GM18505 (cell line): ENCODE measurements around the gene FDXR.
A peak's percentile ranks its signal among the peaks of the same experiment; 100 is the strongest.
"Not testable (repeated sequence)": the region's sequence is repeated elsewhere in the genome, so short reads cannot be mapped to it uniquely, and the experiment has no call there.

Experiments used
- ATAC-seq: cut with Tn5 transposase; IDR thresholded peaks from one replicate; pipeline ENCODE4 v1.9.1; 2021; ENCODE audit not compliant: unreplicated experiment
- POLR2A ChIP-seq: IDR thresholded peaks from 4 replicates; pipeline ENCODE4 v1.6.1; 2011; ENCODE audit warnings: borderline replicate concordance; ENCODE audit not compliant: insufficient read depth, insufficient read length; ENCODE audit errors: extremely low read depth

FDXR gene, protein sequence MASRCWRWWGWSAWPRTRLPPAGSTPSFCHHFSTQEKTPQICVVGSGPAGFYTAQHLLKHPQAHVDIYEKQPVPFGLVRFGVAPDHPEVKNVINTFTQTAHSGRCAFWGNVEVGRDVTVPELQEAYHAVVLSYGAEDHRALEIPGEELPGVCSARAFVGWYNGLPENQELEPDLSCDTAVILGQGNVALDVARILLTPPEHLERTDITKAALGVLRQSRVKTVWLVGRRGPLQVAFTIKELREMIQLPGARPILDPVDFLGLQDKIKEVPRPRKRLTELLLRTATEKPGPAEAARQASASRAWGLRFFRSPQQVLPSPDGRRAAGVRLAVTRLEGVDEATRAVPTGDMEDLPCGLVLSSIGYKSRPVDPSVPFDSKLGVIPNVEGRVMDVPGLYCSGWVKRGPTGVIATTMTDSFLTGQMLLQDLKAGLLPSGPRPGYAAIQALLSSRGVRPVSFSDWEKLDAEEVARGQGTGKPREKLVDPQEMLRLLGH

DNA sequence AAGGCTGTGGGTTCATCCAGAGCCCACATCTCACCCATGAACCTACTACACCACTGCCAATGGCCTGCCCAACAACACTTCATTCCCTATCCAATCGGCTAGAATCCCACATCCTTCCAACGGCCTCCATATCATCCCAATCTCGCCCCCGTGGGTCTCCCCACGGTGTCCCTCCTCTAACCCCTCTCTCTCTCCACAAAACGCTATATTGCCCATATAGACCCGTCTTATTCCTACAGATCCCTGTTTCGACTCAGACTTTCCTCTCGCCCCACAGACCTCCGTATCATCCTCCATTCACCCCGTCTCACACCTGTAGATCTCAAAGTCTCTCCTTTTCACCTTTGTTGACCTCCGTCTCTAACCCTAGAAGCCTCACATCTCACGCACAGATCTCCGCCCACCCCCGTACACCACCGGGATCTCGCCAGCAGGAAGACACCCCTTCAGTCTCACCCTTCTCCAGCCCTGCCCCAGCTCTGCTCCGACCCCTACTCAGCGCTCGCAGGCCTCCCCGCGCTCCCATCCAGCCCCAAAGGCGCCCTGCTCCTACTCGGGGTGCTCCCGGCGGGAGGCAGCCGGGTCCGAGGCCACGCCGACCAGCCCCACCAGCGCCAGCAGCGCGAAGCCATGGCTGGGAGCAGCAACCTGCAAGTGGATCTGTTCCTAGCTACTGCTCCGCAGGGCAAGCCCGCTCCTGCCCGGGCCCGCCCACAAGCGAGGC is at the start of gene FDXR:
FDXR (minus strand) TSS at position 682 of the 724 bp plus-strand sequence; CDS start at position 632, 50 bp downstream.
- peak; percentile 71 for TF ChIP-seq POLR2A
- ATAC-seq, result peak; percentile 23

DNA sequence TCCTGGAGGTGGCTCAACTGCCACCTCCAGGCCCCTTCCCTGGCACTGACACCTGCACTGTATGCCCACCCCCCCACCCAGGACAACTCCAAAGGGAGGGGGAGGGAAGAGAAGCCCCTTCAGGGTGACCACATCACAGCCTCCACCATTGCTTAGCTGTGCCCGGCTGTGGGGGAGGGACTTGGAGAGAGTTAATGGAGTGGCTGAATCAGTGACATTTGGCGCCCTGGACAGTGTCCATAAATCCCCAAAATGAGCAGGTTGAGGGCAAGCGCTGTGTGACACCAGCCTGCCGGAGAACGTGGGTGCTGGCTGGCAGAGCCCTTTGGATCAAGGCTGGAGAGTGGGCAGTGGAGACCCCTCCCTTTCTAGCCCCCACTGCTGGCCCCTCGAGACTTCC is 49.4 kb upstream of the FDXR start:
- TF ChIP-seq POLR2A, result no peak
- no peak for ATAC-seq

DNA sequence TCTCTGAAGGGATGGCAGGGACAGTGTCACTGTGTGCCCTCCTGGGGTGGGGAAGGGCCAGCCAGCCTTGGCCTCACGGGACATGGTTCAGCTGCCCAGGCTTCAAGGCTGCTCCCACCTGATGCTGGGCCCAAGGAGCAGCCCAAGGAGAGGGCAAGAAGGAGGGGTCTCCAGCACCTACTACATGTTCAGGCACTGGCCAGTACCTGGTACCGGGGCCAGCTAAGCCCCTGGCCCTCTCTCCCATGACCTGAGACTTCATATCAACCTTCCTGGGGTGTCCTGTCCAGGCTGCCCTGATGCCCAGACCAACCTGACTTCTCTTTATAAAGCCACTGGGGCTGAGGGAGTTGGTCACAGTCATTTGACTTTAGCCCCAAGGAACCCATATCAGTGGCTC is 49.0 kb upstream of the FDXR start:
- no peak for ATAC-seq
- no peak for TF ChIP-seq POLR2A

DNA sequence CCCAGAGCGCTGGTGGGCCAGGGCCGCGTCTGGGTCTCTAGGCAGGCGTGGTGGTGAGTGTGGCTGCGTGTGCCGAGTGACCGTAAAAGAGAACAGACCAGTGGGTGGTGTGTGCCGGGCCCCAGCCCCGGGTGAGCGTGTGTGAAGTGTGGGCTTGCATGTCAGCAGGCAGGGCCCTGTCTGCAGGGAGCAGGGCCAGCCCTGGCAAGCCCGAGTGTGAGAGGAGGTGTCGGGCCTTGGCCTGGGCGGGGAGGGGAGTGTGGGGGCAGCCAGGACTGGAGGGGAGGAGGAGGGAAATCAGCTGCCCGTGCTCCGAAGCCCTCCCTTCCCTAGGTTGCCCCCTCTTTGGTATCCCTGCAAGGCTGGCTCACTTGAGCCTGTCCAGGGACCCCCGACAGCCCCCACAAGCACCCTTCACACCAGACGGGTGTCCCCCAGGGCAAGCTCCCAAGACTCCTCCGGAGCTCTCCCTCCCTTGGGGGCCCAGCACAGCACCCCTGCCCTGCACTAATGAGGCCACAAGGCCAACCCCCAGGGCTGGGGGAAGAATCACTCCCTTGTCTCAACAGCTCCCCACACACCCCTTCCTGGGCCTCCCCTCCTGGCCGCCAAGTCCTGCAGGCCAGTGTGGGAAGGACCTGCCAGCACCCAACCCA is 48.4 kb upstream of the FDXR start:
- no peak for ATAC-seq
- no peak for TF ChIP-seq POLR2A

DNA sequence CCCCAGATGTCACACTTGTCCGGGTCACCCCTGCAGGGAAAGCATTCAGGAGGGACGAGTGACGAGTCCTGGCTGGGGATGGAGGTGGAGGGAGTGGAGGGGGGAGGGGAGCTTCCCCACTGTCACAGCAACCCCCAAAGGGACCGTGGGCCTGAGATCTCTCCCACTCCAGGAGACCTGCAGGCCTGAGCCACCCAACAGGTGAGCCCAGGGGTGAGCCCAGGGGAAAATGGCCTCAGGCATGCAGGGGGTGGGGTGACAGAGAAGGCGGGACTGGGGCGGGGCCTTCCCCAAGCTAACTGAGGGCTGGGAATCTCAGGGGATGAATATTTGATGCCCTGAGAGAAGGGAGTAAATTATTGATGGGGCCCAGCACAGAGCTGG is 47.8 kb upstream of the FDXR start:
- no peak for TF ChIP-seq POLR2A
- no peak for ATAC-seq

DNA sequence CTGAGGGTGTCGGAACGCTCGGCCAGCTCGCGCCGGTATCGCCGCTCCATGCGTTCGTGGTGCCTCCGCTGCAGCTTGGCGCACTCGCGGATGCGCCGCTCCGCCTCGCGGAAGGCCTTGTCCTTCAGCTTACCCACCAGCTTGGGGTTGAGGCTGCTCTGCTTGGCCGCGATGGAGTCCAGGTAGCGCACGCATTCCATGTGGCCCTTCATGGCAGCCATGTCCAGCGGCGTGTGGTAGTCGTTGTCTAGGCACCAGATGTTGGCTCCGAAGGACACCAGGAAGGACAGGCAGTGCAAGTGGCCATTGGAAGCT is 47.5 kb upstream of the FDXR start:
- no peak for TF ChIP-seq POLR2A
- ATAC-seq, result no peak

DNA sequence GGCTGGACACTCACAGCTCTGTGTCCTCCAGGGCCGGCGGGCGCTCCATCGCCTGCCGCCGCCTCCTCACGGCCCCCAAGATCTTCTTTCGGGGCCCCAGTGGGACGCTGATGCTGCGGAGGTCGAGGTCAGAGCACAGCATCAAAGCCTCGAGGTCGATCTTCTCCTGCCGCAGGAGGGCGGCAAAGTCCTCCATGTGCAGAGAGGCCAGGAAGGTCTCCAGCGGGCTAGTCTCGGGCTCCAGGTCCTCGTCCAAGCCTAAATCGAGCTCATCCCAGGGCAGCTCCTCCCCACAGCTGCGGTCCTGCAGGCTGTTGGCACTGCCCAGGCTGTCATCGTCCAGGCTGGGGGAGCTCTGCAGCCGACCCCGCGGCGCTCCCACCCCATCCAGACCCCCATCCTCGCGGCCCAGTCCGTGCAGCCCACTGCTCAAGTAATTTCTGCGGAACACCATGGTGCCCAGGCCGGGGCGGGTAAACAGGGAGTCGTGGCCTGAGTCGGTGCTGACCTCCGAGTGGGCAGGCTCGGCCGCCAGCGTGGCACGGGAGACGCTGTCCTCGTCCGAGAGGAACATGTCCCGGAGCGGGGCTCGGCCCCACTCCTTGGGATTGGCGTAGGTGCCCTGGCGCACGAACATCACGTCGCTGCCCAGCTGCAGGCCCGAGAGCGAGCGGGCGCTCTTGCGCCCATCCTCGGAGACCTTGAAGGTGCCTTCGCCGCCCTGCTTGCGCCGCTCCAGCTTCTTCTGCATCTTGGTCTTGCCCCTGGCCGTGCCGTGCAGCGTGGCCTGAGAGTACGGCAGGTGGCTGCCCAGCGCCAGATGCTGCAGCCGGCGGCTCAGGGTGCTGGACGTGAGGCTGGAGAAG is 46.9 kb upstream of the FDXR start:
- no peak for ATAC-seq
- no peak for TF ChIP-seq POLR2A

DNA sequence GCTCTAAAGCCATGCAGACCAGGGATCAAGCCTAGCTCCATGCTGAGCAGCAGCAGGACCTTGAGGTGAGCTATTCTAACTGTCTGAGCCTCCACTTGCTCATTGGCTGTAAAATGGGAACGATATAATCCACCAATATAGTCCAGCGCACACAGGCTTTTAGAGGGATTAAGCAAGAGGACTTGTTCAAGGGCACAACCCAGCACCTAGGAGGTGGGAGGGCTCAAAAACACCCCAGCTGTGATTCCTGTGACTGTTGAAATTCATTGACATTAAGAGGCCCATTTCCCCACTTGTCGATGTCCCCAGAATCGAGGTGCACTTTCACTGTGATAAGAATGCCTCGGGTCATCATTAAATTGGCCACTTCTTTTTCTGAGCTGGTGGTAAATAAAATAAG is 46.1 kb upstream of the FDXR start:
- no peak for TF ChIP-seq POLR2A
- no peak for ATAC-seq

DNA sequence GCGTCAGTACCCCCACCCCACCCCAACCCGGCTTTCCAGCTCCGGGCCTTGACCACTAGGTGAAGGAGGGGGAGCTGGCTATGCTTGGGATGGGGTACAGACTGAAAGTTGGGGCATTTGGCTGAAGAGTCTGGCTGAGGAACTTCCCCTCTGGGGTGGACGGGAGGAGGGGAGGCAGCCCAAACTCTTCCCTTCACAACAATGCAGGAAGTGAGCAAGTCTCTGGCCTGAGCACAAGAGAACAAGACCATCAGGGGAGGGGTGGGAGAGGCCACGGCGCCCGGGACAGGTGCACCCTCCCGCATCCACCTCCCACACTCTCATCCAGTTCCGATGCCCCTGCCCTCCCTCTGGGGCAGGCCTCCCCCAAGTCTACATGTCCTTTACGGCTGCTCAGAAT is 44.6 kb upstream of the FDXR start:
- TF ChIP-seq POLR2A, result no peak
- ATAC-seq, result no peak

DNA sequence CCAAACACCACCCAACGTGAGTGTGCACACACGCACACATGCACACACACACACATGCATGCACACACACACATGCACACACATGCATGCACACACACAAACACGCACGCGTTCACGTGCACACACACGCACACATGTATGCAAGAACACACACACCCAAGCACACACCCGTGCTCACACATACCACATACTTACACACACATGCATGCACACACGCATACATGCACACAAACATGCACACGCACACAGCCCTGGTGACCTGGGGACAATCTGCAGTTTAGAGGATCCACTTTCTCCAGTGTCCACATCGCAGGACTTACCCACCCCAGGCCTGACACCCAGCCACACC is 44.0 kb upstream of the FDXR start:
- TF ChIP-seq POLR2A, result no peak
- no peak for ATAC-seq

DNA sequence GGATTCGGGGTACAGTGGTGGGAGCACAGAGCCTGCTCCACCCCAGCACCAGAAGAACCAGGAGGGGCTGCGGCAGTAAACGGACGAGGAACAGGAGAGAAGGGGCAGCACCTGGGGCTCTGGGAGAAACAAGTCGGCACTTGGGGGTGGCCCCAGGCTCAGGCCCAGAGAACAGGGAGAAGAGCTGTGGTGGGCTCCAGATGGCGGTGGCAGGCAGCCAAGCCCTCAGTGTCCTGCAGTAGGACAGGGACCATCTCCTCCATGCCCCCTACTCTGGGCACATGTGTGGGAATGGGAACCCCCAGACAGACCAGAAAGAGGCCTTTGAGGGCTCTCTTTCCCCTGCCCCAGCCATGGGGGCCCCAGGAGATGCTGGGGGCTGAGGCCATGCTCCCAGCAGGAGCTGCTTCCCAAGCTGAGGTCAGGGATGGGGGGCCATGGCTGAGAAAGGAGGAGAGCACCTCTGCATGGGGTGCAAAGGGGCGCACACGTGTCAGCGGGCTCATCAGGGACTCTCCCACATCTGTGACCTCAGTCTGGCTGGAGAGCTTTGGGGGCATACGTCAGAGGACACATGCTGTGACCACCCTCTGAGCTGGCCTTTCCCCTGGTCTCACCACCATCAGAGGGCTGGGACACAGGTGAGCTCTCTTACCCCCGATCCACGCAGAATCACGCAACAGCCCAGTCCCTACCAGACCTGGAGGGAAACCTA is 43.5 kb upstream of the FDXR start:
- no peak for TF ChIP-seq POLR2A
- ATAC-seq, result no peak

DNA sequence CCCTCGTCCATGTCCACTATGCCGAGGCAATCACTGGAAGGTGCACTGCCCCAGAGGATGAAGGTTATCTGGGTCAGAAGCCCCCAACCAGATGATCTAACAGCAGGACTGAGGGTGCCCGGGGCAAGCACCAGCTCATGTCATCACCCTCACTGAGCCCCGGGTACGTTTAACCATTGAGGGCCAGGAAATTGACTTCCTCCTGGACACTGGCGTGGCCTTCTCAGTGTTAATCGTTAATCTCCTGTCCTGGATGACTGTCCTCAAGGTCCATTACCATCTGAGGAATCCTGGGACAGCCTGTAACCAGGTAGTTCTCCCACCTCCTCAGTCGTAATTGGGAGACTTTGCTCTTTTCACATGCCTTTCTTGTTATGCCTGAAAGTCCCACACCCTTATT is 38.6 kb upstream of the FDXR start:
- not testable (repeated sequence) for ATAC-seq

DNA sequence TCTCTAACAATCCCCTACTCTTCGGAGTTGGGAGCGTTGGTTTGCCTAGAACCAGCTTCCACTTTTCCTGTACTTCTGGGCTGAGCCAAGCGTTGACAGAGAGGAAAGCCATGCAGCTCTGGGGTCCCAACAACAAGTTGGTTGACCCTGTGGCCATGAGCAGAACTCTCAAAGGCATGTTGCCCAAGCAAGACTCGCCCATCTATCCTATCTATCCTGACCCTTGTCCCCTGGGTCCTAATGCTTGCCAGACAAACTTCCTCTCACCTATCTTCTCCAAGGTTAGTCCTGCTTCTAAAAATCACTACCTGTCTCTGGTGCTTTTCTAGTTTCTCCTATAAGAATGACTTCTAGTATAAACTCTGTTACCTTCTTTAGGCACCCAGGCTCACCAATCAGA is 36.3 kb upstream of the FDXR start:
- ATAC-seq, result not testable (repeated sequence)
